Astrocyte (in vitro differentiated cells and primary cell): ENCODE data around the gene VAV2.

Source experiments
- CTCF ChIP-seq: IDR thresholded peaks from 2 replicates; pipeline ENCODE4 v1.5.1; 2011; ENCODE audit warnings: low read depth, mild to moderate bottlenecking, inconsistent platforms, low read length, moderate library complexity; ENCODE audit not compliant: insufficient read depth
- EZH2 ChIP-seq: IDR thresholded peaks from 2 replicates; pipeline ENCODE4 v1.6.1; 2012; ENCODE audit warnings: mild to moderate bottlenecking, low read length, inconsistent platforms; ENCODE audit not compliant: insufficient read depth

- TF ChIP-seq CTCF (no peak), EZH2 (no peak)
Observed at GRCh38 chr9:133775951-133776905, 215.9 kb downstream of the VAV2 start.
